SK-N-SH treated with all-trans-retinoic acid at 6 μM for 48 hours (cell line): ENCODE measurements around the gene SEMA6B.

Experiments used
- OSR1 ChIP-seq: fragments of 250-450 bp; sonication (Bioruptor Pico); IDR thresholded peaks from 2 replicates; pipeline ENCODE4 v1.8.0; 2022; ENCODE audit warnings: moderate library complexity, mild to moderate bottlenecking, inconsistent platforms
- PATZ1 ChIP-seq: fragments of 250-450 bp; sonication (Bioruptor Pico); IDR thresholded peaks from 2 replicates; pipeline ENCODE4 v1.8.0; 2020; ENCODE audit warnings: mild to moderate bottlenecking, moderate library complexity, borderline replicate concordance
- TSHZ2 ChIP-seq: fragments of 250-450 bp; sonication (Bioruptor Pico); IDR thresholded peaks from 2 replicates; pipeline ENCODE4 v1.5.0; 2020; ENCODE audit warnings: mild to moderate bottlenecking, moderate library complexity
- ZFP3 ChIP-seq: fragments of 250-450 bp; sonication (Bioruptor Pico); IDR thresholded peaks from 2 replicates; pipeline ENCODE4 v1.5.0; 2020; ENCODE audit warnings: mild to moderate bottlenecking, moderate library complexity
- ZNF565 ChIP-seq: fragments of 450-650 bp; formaldehyde crosslinking; conservative IDR thresholded peaks from 2 replicates; pipeline ENCODE4 v1.5.0; 2020; ENCODE audit warnings: low read depth, mild to moderate bottlenecking, moderate library complexity

GRCh38 chr19:4493929-4494690, 65.4 kb downstream of the SEMA6B start:
- no peak for TF ChIP-seq ZNF565
- no peak for TF ChIP-seq OSR1 (CRISPR knock-in tag)
- no peak for TF ChIP-seq ZFP3 (CRISPR knock-in tag)
- TF ChIP-seq PATZ1 (CRISPR knock-in tag): no peak
- no peak for TF ChIP-seq TSHZ2 (CRISPR knock-in tag)
